Natural killer cell (primary cell): Measurements from ENCODE around the gene HMCN1. TPM values are rescaled to one million over a fixed set of nuclear protein-coding genes. Genes with fewer than 3 reads are reported as not detected.

ENCODE experiments used
- ATAC-seq, 3 donors: fragments of 150-1000 bp in 2 of 3; fragments of 200-7000 bp in 1 of 3; cut with Tn5 transposase; 1 replicate in 1 of 3; 2 replicates in 2 of 3; pipeline ENCODE4 v1.10.0; 2021; ENCODE audit warnings: mild to moderate bottlenecking in 2 of 3, moderate library complexity in 2 of 3
- DNase-seq, 2 donors: peaks; one replicate each; pipeline versions ENCODE4 v3.0.0 to v3.0.0-alpha.2; 2013 to 2021; ENCODE audit warnings: mixed read lengths in 1 of 2
- H3K27ac ChIP-seq: one replicate; pipeline ENCODE4 v1.5.1; 2013; ENCODE audit warnings: mild to moderate bottlenecking, low read length
- H3K27me3 ChIP-seq: one replicate; pipeline ENCODE4 v1.6.1; 2013; ENCODE audit warnings: low read length; ENCODE audit not compliant: control insufficient read depth, insufficient read depth
- H3K36me3 ChIP-seq: one replicate; pipeline ENCODE4 v1.6.1; 2013; ENCODE audit warnings: low read length; ENCODE audit not compliant: control insufficient read depth, insufficient read depth
- H3K4me1 ChIP-seq: one replicate; pipeline ENCODE4 v1.6.1; 2013; ENCODE audit warnings: low read length; ENCODE audit not compliant: control insufficient read depth, insufficient read depth
- H3K4me3 ChIP-seq: one replicate; pipeline ENCODE4 v1.5.1; 2013; ENCODE audit warnings: low read length
- H3K9me3 ChIP-seq: one replicate; pipeline ENCODE4 v1.6.1; 2013; ENCODE audit warnings: low read length; ENCODE audit not compliant: control insufficient read depth, insufficient read depth
- H3K27ac Mint-ChIP-seq, 2 donors: one replicate each; pipeline ENCODE4 v1.8.0; 2022; ENCODE audit warnings: mild to moderate bottlenecking in 2 of 2, mixed read lengths in 2 of 2, moderate library complexity in 1 of 2
- H3K27me3 Mint-ChIP-seq, 2 donors: one replicate each; pipeline ENCODE4 v1.8.0; 2022; ENCODE audit warnings: low read depth in 2 of 2, mixed read lengths in 2 of 2
- H3K36me3 Mint-ChIP-seq: one replicate; pipeline ENCODE4 v1.8.0; 2022; ENCODE audit warnings: mixed read lengths
- H3K4me1 Mint-ChIP-seq, 2 donors: one replicate each; pipeline ENCODE4 v1.8.0; 2022; ENCODE audit warnings: mixed read lengths in 2 of 2
- H3K4me3 Mint-ChIP-seq: one replicate; pipeline ENCODE4 v1.8.0; 2022; ENCODE audit warnings: mild to moderate bottlenecking, moderate library complexity, mixed read lengths
- H3K9me3 Mint-ChIP-seq, 2 donors: one replicate each; pipeline ENCODE4 v1.8.0; 2022; ENCODE audit warnings: mixed read lengths in 2 of 2
- CTCF ChIP-seq: fragments of 200-600 bp; IDR thresholded peaks from one replicate; pipeline ENCODE4 v1.8.0; 2022; ENCODE audit warnings: antibody characterized with exemption
- WGBS: methylation state at CpG from one replicate; pipeline ENCODE4 v1.1.7; 2013; ENCODE audit warnings: missing lambda C conversion rate; ENCODE audit not compliant: insufficient coverage; 5-methylcytosine and 5-hydroxymethylcytosine counted together
- intact Hi-C: fragments of 100-400 bp; cut with micrococcal nuclease; formaldehyde crosslinking; loops from one replicate; pipeline ENCODE4 v1.14.2; 2022
- total RNA-seq, 4 donors: library from RNA; stranded (reverse); fragments of 120-200 nt in 1 of 4; gene quantifications; one replicate each; pipeline versions ENCODE4 v1.2.3 to v1.2.4, GENCODE V29; 2013 to 2022

HMCN1 gene
- total RNA-seq, 3 donors from 2014 or later (not counting 1 experiment from before 2014, with no cell fraction given) = 0.02 to 0.45 (median 0.39) TPM

GRCh38 chr1:185907246-185907645, 173.1 kb downstream of the HMCN1 start:
- intact Hi-C loops = no loop called here
- no peak for TF ChIP-seq CTCF
- no peak for DNase-seq
- 73% methylated on average over 2 of the region's 2 CpGs for WGBS
- Mint-ChIP-seq H3K27ac (no peak overlapping the region), H3K27me3 (no peaks in the 10 kb centered on the region), H3K36me3 (no peaks in the 10 kb centered on the region), H3K4me3 (no peak overlapping the region), H3K9me3 (peaks cover 0 to 2% of the 10 kb centered on the region in 2 donors), H3K4me1 (no peaks in the 10 kb centered on the region)
- ATAC-seq = no peak
- no peaks in the 10 kb centered on the region for H3K36me3 ChIP-seq
- no peak overlapping the region for H3K4me3 ChIP-seq
- no peaks in the 10 kb centered on the region for H3K9me3 ChIP-seq
- H3K27ac ChIP-seq = no peak overlapping the region
- H3K27me3 ChIP-seq = no peaks in the 10 kb centered on the region
- no peaks in the 10 kb centered on the region for H3K4me1 ChIP-seq

- Mint-ChIP-seq H3K27me3 (no peaks in the 10 kb centered on the region), H3K9me3 (no peaks in the 10 kb centered on the region), H3K36me3 (no peaks in the 10 kb centered on the region), H3K4me3 (no peak overlapping the region), H3K27ac (no peak overlapping the region), H3K4me1 (no peaks in the 10 kb centered on the region)
- Histone ChIP-seq H3K4me3 (no peak overlapping the region), H3K4me1 (no peaks in the 10 kb centered on the region), H3K9me3 (no peaks in the 10 kb centered on the region), H3K27me3 (no peaks in the 10 kb centered on the region), H3K27ac (no peak overlapping the region), H3K36me3 (no peaks in the 10 kb centered on the region)
- 87% methylated on average over 4 of the region's 4 CpGs for WGBS
- intact Hi-C loops = no loop called here
- ATAC-seq = no peak
- no peak for TF ChIP-seq CTCF
- DNase-seq = no peak
Measured at GRCh38 chr1:185911978-185912377, 177.8 kb downstream of the HMCN1 start.

GRCh38 chr1:185912504-185912903, 178.3 kb downstream of the HMCN1 start:
- intact Hi-C loops = no loop called here

More at GRCh38 chr1:185912504-185912903, 178.3 kb downstream of the HMCN1 start:
- no peaks in the 10 kb centered on the region for H3K4me1 Mint-ChIP-seq
- no peak overlapping the region for H3K4me3 ChIP-seq
- no peaks in the 10 kb centered on the region for H3K36me3 Mint-ChIP-seq
- H3K36me3 ChIP-seq = no peaks in the 10 kb centered on the region
- TF ChIP-seq CTCF = no peak
- no peaks in the 10 kb centered on the region for H3K9me3 ChIP-seq
- H3K27ac Mint-ChIP-seq = no peak overlapping the region
- ATAC-seq (no peak), DNase-seq (no peak)
- H3K27me3 ChIP-seq = no peaks in the 10 kb centered on the region
- 72% methylated on average over 2 of the region's 2 CpGs for WGBS
- H3K27ac ChIP-seq = no peak overlapping the region
- no peaks in the 10 kb centered on the region for H3K27me3 Mint-ChIP-seq
- no peak overlapping the region for H3K4me3 Mint-ChIP-seq
- no peaks in the 10 kb centered on the region for H3K9me3 Mint-ChIP-seq
- no peaks in the 10 kb centered on the region for H3K4me1 ChIP-seq
